ENCODE measurements around the gene FSCN2.
"Not testable (repeated sequence)": the region's sequence is repeated elsewhere in the genome, so short reads cannot be mapped to it uniquely, and the experiment has no call there.

The FSCN2 gene

DNA sequence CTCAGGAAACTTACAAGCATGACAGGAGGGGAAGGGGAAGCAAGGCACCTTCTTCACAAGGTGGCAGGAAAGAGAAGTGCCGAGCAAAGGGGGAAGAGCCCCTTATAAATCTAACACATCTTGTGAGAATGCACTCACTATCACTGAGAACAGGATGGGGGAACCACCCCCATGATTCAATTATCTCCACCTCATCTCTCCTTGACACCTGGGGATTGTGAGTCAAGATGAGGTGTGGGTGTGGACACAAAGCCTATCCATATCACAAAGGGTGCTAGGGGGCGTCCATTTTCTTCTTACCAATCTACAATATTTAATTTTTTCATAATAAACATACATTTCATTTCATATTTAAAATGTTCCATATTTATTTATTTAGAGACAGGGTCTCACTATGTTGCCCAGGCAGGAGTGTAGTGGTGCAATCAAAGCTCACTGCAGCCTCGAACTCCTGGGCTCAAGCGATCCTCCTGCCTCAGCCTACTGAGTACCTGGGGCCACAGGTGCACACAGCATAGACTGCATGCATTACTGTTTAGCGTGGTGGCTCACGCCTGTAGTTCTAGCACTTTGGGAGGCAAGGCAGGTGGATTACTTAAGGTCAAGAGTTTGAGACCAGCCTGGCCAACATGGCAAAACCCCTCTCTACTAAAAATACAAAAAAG is 50.5 kb downstream of the FSCN2 start:
- DNase-seq = no peak

DNA sequence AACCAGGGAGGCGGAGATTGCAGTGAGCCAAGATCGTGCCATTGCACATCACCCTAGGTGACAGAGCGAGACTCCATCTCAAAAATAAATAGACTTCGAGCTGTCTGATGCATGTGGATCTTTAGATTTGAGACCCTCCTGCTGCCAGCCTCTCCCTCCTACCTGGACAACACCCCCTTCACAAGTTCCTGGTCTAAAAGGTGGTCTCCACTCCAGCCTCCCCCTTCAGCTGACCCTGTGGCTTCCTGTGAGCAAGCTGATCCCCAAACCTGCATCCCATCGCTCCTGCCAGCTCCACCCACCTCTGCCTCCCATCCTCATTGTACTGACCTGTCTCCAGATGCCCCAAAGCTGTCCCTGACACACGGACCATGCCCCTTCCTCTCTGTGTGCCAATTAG is 51.1 kb downstream of the FSCN2 start:
- no peak for DNase-seq

DNA sequence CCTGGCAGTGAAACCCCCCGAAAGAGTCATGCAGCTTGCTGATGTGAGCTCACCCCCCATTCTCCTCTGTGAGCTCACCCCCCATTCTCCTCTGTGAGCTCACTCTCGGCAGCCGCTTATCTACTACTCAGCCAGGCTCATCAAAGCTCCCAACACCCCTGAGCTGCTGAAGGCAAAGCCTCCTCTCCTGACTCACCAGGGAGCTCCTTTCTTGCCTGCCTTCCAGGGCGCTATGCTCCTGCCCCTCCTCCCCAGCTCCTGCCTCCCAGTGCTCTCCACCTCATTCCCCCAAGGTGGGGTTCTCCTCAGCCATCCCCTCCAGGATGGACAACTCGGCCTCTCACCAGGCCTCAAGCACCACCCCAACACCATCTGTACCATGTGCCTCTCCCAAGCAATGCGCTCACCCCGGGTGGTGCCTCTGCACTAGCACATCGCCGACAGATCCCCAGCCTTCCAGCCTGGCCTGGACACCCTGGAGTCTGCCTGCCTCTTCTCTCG is 51.7 kb downstream of the FSCN2 start:
- no peak for DNase-seq

DNA sequence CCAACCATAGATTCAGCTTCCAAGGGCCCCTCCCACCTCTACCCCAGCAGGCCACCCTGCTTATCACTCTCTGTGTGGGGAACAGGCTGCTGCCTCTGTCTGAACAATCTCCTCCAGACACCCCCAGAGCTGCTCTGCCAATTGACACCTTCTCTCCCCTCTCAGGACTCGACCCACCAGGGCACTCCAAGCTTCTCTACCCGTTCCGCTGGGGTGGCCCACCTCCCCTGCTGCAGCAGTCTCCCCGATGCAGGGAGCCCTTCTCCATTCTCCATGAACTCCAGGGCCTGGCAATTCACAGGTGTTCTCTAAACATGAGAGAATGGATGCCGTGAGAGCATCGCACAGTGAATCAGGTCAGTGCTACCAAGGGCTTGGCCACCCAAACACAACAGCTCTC is 52.3 kb downstream of the FSCN2 start:
- no peak for DNase-seq

DNA sequence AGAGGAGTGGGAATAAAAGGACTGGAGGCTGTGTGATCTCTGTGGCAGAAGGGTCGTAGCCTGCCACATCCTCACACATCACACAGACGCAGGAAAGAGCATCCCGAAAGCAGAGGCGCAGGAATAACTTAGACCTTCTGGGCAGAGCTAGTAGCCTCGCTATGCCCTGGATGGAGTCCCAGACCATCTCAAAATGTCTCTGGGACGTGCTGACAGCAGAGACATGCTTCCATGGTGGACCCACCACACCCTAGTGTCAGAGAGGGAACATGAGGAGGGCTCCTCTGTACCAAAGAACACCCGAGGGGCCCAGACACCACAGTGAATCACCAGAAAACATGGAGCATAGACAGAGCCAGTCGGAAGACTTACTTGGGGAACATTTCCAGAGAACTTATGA is 53.6 kb downstream of the FSCN2 start:
- no peak for DNase-seq

DNA sequence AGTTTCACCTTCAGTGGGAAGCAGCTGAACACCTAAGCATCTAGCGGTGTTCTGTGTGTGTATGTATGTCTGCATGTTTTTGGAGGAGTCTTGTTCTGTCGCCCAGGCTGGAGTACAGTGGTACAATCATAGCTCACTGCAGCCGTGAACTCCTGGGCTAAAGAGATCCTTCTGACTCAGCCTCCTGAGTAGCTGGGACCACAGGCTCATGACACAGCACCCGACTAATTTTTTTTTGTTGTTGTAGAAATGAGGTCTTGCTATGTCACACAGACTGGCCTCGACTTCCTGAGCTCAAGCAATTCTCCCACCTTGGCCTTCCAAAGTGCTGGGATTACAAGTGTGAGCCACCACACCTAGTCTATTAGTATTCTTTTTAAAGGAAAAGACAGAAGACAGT is 54.2 kb downstream of the FSCN2 start:
- DNase-seq = no peak

DNA sequence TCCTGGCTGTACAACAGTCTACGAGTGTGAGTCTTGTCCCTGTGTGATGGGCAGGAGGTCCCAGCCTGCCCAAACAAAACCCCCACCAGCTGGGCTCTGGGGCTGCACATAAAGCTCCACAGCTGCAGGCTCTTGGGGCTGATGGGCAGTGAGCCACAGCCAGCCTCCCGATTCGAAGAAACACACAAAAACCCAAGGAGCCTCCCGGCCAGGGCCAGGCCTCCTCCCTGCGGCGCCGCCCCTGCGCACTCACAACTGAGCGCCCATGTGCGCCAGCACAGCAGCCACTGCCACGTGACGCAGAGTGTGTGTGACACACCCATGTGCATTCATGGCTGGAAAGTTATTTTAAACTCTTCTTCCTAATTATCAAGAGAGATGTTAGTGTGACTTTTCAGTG is 54.6 kb downstream of the FSCN2 start:
- no peak for DNase-seq

DNA sequence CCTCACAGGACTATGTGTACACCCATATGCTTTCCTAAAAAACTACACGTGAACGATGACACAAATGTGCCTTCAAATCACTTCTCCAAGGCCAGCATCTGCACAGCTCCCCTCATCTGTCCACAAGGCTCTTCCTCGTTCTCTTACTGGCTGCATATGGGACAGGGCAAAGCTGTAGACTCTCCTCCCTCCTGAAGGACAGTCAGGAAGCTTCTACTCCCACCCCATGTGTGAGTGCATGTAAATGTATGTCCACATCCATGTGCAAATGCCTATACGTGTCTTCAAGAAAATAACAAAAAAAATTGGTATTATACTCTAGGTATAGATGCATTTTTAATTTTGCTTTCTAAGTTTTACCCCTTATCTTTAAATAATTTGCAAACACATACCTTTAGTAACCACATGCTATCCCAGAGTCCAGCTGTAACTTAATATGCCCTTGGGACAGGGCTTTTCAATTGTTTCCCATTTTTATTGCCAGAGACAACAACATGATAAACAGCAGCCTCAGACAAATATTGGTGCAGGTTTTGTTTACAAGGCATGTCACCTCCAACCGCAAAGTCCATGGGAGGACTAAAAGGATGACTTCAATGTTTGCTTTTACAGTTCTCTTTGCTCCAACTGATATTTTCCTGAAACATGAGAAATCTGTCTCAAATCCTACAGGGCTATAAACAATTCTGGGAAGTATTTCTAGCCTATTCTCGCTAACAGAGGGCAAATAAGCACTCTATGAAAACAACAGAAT is 55.6 kb downstream of the FSCN2 start:
- no peak for DNase-seq

DNA sequence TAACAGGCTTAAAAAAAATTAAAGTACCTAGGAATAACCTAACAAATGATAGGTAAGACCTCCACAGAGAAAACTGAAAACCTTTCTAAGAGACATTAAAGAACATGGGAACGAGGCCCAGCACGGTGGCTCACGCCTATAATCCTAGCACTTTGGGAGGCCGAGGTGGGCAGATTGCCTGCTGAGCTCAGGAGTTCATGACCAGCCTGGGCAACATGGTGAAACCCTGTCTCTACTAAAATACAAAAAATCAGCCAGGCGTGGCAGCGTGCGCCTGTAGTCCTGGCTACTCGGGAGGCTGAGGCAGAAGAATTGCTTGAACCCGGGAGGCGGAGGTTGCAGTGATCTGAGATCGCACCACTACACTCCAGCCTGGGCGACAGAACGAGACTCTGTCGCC is 56.6 kb downstream of the FSCN2 start:
- DNase-seq = not testable (repeated sequence)

DNA sequence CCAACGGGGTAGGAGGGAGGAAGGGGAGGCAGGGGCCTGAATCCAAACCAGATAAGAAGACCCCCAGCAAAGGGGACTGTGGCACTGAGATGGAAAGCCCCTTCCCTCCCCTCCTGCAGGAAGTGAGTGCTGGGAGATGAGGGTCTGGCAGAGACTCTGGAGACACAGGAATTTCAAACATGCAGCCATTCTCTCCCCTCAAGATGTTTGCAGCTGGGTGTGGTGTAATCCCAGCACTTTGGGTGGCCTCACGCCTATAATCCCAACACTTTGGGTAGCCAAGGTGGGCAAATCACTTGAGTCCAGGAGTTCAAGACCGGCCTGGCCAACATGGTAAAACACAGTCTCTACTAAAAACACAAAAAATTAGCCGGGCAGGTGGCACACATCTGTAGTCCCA is 57.9 kb downstream of the FSCN2 start:
- no peak for DNase-seq
